NCI-H524 treated with DMSO at 0.1 percent for 48 hours (cell line): ENCODE data around the gene PIEZO2.
"Not testable (repeated sequence)": the region's sequence is repeated elsewhere in the genome, so short reads cannot be mapped to it uniquely, and the experiment has no call there.

Experiments used
- DNase-seq: peaks from one replicate; lab custom pipeline; 2025; lab: John Stamatoyannopoulos, UW

PIEZO2 gene

DNA sequence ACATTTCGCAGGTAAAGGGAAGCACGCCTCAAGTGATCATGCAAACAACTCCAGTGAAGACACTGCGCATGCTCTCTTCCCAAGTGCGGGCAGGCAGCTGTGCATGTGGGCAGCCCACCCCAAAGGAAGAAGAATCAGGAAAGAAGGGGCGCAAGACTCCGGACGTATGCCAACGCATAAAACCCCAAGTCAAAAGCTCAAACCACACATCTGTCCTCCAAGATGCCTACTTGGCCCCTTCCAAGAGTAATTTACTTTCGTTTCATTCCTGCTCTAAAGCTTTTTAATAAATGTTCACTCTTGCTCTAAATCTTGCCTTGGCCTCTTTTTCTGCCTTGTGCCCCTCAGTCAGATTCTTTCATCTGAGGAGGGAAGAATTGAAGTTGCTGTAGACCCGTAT lies 254.9 kb downstream of the PIEZO2 start:
- no peak for DNase-seq

DNA sequence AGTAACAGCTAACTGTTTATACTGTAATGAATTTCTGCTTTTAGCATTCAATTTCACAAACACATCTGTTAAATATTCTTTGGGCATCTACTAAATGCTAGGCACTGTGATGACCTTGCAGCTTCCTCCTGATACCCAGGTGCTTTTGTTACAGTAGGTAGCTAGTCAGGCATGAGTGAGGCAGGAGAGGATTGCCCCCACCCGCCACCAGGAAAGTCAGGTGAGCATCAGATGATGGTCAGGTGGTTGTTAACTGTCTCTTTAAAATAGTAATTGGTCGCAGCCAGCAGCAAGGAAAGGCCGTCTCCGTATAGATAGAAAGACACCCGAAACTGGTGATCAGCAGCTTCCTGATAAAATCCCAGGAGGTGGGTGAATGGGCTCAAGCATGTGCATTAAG lies 255.6 kb downstream of the PIEZO2 start:
- DNase-seq = no peak

DNA sequence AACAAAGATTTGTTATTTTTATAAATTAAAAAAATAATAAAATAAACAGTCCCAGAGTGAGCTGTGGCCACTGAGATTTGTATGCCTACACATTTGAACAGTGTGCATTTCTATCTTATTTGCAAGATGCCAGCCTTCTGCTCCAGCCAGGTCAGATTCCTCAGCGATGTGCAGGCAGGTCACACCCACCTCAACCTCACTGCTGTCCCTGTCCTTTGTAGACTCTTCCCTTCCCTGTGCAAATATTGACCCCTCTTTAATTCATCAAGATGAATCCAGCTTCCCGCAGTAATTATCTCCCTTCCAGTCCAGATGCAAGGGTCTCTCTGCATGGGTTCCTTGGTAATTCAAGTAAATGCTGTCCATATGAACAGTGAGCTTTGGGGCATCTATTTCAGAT lies 256.2 kb downstream of the PIEZO2 start:
- DNase-seq = no peak

DNA sequence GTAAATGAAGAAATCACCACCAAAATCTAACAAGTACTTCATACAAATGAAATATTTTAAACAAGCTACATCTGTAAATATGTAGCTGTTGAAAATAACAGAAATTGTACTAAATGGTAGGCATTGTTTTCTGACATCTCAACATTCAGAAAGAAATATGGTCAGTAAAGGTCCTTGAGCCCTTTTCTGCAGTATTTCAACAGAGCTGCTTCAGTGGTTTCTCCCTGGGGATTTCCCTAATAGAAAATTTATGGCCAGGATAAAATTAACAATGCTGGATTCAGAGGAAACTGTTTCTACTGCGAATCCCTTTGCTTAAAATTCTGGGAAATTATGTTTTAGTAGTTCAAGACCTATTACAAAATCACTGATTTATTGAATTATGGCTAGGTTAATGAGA lies 256.6 kb downstream of the PIEZO2 start:
- DNase-seq = no peak

DNA sequence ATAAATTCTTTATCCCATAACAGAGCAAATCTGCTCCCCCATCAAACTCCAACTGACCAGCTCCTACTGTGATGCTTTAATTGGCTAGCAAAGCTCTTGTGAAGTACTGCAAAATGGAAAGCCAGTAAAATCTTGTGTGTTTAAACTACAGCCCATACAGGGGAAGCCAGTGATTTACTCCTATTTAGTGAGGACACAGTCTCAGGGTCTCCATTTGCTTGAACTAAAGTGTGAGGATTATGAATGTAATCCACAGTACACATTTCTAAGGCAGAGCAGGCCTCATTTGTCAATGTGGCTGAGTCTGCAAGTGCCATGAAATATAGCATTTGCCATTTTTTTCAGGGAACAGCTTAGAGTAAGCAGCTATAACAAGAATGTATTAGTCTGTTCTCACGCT lies 259.3 kb downstream of the PIEZO2 start:
- DNase-seq = no peak

DNA sequence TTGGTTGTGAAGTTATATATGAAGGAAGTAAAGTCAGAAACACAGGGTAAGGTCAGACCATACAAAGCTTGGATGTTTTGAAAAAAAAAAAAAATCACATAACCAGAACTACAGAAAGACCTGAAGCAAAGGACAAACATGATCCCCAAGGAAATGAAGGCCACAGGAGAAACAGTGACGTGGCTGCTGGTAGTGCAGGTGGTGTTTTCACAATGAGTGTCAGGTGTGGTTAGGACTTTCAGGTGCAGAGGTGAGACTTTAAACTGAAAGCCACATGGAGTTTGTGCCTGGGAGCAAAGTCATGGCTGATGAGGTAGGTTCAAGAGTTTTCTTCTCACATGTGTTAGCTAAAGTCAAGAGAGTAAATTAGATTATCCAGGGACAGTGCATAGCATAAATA lies 270.7 kb downstream of the PIEZO2 start:
- DNase-seq = no peak

DNA sequence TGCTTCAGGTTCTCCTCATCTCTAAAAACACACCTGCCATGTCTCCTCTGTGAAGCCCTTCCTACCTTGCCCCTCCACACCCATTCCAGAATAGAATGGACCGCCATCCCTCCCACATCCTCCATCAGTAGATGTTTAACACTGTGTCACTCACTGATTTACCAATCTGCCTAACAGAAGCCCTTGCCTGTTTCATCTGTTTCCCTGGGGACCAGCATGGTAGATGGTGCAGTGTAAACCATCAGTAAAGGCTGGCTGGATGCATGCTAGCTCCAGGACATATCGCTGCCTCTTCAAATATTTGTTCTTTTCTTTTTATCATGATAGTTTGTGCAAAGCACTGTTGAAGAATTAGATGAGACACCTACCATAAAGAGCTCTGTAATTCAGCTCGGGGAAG lies 271.4 kb downstream of the PIEZO2 start:
- DNase-seq = no peak

DNA sequence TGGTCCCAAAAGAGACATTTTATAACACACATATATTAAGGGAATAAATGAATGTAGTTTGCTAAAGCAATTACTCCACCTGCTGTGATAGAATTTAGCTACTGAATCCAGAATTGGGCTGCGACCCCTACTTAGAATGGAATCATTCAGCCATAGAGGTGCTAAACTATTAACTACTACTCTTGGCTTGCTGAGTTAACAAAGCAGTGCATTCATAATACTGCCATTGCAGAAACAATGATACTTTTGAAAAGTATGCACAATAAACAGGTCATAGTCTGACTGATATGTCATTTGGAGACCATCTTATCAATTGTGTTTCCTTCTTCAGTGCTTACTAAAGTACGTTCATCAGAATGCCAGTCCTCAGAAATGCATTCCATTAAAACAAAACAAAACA lies 273.6 kb downstream of the PIEZO2 start:
- DNase-seq = no peak

DNA sequence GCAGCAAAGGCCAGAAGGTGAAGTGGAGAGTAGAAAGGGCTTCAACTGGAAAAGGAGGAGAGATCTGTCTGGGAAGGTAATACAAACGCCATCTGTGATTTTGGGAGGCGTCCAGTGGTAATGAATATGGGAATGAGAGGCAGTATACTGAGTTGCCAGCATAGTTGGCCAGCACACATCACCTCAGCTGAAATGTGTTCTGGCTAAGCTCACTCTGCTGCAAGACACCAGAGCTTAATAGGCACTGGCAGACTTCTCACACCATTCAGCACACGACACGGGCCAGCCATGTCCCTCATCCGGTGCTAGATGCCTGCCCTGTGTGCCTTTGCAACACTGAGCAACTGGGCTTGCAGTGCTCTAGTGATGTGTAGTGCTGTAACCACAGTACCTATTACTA lies 277.1 kb downstream of the PIEZO2 start:
- peak; percentile 75 for DNase-seq

DNA sequence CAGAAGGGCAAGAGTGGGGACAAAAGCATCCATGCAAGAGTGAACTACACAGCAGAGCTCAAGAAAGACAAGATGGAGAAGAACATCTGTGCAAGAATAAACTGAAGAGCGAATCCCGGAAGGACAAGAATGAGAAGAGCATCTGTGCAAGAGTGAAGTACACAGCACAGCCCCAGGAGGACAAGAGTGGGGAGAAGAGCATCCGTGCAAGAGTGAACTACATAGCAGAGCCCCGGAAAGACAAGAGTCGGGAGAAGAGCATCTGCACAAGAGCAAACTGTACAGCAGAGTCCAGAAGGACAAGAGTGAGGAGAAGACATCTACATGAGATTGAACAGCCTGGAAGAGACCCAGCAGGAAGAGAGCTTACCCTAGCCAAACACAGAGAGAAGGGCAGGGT lies 284.6 kb downstream of the PIEZO2 start:
- DNase-seq = no peak

DNA sequence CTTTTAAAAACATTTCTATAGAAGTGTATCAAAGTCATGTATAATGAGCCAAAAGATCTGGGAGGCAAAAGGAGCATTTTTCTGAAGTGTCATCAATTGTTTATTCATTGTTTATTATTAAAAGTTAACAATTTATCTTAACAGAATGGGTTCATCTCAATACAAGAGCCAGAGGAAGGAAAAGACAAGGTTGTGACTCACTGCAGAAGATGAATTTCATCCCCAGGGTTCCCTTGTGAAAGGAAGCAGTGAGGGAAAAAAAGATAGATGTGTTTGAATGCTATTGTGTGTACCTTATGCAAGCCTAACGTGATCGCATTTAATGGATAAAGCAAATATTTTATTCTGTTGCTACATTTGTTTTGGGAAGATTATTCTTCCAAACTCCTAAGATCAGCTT lies 286.3 kb downstream of the PIEZO2 start:
- DNase-seq = no peak

DNA sequence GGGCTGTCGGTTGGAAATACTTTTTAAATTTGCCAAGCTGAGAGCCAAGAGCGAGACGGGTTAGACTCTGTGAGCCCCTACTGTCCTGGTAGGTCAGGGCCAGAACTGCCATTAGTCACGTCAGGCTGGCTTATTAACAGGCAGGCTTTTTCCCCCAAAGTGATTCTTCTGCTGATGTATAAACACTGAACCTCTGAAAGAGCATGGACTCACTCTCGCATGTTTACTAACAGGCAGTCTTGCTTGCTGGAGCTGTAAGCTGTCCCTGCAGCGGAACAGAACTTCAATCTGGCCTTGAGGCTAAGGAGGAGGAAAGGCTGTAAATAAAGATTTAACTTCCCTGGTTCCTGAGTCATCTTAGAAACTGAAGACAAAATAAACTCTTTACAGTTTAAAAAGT lies 288.4 kb downstream of the PIEZO2 start:
- DNase-seq = no peak

DNA sequence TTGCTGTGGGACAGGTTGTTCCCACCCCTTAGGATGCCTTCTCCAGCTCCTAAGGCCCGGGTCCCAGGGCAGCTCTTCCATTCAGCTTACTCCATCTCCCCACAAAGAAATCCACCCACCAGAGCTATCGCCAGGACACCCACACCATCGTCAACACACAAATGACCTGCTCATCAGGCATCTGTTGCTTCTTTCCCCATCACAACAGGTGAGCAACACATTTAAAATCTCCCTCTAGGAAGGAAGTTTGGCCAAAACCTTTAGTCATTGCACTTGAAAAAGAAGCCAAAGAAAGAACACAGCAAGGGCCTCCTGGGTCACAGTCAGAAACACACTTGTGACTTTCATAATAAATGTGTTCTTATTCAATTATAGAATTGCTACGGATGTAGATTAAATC lies 289.0 kb downstream of the PIEZO2 start:
- no peak for DNase-seq

DNA sequence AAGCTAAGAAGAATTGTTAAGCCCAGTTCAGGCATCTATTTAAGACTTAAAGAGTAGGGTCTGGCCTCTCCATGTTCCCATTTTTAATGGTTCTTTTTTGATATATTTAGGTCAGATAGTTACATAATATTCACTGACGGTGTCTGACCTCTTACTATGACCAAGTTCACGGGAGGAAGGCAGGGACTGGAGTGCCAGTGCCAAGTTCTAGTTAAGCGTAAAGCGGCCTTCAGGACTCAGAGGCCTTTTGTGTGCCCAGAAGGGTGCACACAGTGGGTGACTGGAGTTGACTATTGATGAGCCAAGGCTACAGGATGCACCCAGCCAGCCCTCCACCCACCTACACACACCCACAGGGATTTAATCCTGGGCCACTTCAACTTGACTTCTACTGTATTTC lies 290.9 kb downstream of the PIEZO2 start:
- DNase-seq = no peak

DNA sequence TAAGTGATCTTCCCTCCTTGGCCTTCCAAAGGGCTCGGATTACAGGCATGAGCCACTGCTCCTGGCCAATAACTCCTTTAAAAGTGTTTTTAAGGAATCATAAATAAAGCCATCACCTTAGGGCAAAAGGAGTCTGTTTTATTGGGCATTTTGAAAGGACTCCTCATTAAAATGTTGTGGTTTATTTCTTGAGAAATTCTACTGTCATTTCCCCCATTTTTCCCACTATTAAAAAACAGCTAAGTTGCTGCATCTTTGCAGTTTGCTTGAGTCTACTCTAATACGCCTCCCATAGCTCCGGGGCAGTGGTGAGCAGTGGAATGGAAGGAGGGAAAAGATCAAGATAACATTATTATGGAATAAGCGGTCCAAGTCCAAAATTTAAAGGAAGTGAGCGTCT lies 293.2 kb downstream of the PIEZO2 start:
- DNase-seq = no peak

DNA sequence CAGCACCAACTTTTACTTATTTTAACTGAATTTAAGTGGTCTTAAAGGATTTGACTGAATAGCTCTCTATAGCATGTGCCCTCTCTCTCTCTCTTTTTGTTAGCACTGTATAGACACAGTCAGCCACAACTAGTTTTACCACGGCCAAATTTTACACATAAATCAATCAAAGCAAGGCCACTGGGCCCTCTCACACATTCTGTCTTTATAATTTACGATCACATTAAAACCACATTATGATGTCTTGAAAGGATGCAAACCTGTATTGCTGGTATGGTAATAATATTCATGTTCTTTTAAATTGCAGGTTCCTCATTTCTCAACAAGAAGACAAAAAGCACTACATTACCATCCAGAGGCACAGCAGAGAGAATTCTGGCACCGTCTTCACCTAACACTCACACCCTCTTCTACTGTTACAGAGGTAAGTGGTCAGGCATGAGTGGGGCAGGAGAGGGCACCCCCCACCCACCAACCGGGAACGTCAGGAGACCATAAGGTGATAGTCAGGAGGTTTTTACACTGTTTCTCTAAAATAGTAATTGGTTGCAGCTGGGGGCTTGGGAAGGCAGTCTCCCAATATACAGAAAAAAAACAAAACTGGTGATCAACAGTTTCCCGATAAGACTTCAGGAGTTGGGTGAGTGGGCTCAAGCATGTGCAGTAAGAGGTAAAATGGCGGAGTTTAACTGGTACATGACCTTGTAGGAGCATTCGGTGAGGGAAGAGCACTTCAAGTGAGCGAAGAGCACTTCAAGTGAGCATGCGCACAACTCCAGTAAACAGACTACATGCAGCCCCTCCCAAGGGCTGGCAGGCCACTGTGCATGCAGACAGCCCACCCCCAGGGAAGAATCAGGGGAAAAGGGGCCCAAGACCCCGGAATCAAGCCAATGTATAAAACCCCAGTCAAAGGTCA lies 296.7 kb downstream of the PIEZO2 start:
- peak; percentile 13 for DNase-seq

DNA sequence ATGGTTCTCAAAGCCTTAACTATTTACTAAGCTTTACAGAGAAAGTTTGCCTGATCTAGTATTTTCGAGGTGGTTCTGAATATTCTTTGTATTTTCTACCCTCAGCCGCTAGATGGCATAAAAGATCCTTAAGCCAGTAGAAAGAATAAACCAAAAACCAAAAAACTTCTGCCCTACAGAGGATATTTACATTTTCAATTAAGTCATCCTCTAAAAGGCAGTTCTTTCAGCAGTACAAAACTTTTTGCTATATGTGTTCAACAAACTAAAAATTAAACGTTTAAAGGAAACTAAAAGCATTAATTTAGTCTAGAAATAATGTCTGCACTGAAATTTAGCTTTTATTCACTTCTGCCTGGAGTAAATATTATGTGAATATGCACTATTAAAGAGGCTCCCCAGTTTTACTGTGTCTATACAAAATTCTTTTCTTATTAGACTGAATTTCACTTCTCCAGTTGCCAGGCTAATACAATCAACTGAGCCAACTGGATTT lies 297.5 kb downstream of the PIEZO2 start:
- peak; percentile 16 for DNase-seq

DNA sequence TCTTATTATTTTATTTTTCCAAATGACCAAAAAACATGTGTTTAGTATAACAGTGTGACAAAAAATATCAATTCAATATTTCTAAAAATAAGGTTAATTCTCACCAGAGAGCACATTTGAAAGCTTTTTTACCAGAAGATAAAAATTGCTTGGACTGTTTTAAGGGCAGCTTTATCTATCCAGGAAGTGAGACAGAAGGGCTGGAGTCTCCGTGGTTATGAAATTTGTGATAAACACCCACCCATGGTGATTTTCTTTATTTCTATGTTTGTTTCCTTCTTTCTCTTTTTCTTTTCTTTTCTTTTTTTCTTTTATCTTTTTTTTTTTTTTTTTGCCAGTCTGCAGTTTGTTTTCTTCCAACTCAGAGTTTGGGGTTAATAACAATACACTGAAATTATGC lies 298.5 kb downstream of the PIEZO2 start:
- DNase-seq = no peak

DNA sequence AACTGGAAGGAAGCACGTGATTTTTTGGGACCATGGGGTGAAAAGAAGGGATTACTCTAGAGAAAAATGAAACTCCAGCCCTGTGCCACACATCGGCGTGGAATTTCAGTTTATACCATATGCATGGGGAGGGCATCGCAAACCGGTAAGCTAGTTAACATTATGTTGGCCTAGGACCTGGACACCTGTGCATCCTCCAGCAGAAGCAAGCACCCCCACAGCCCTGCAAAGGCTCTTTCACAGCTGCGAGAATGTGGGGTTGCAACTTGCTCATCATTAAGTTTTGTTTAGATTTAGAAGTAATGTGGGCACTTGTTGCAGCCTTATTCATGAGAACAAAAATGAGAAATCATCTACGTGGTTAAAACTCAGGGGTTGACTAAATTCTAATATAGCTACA lies 299.2 kb downstream of the PIEZO2 start:
- DNase-seq = no peak

DNA sequence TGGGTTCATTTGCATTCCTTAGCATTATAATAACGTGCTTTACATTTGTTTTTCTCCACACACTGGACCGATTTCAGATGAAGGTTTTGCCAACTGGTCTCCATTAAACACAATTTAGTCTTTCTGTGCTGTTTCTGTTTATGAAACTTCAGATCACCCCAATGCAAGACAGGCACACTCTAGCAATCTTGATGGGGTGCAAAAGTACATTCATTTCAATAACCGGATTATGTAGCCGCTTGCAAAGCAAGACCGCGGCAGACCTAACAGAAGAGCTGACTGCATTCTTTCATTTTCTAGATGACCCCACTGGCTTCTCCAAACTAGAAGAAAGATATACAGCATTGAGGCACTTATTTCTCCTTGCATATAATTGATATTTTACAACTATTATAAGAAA lies 301.5 kb downstream of the PIEZO2 start:
- DNase-seq = no peak

DNA sequence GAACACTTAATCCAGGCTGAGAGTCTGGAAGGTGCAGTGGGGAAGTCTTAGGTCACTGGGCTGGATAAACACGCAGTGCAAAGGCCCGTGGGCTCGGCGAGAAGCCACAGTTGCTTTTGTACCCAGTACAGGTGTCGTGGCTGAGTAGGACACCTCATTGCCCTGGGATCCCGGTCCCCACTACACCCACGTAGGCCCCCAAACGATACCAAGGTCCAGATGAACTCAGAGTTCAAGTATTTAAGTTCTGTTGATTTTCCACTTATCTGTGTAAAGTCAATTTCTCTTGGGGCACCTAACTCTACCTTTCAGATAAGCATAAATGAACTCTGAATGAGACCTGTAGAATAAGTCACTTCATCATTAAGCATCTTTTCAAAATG lies 302.0 kb downstream of the PIEZO2 start:
- no peak for DNase-seq

DNA sequence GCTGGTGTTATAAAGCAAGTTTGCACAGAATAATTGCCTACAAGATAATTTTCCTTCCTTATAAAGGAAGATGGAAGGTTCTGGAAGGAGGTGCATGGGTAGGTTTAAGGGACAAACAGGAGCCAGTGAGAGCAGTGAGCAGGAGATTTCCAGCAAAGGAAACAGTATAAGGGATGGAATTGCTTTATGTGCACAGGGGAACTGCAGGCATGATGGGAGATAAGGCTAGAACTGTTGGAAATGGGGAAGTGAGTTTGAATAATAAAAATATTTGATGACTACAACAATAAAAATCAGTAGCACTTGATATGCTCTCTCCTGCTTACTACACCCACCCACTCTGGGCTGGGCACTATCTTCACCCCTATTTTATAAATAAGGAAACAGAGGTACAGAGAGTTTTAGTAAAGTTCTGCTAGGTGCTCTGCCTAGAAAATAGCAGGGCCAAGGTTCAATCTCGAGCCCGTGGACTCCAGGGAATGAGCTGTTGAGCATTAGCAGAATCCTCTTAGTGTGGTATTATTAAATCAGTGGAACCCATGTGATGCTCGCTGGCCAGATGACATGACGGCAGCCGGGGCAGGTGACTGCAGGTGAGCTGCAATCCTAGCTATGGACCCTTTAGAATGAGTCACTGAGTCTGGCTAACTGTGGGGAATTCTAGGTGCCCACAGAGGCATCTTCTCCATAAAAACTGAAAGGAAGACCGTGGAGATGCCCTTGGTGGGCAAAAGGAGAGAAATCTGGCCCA lies 302.5 kb downstream of the PIEZO2 start:
- no peak for DNase-seq

DNA sequence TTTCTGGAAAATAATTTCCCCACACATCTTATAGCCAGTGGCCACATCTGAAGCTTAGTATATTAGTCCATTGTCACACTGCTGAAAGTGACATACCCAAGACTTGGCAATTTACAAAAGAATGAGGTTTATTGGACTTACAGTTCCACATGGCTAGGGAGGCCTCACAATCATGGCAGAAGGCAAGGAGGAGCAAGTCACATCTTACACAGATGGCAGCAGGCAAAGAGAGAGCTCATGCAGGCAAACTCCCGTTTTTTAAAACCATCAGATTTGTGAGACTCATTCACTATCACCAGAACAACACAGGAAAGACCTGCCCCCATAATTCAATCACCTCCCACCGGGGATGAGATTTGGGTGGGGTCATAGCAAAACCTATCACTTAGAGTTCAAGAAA lies 303.3 kb downstream of the PIEZO2 start:
- not testable (repeated sequence) for DNase-seq
